AG08395 (cell line): ENCODE data around the gene STT3A.
A peak's percentile ranks its signal among the peaks of the same experiment; 100 is the strongest.

Source experiments
- DNase-seq: peaks from one replicate; pipeline ENCODE4 v3.0.0; 2012; ENCODE audit warnings: mixed read lengths, low spot score

Gene STT3A

GRCh38 chr11:125588505-125588904 lies 4.1 kb upstream of the STT3A start:
- DNase-seq, result no peak

DNA sequence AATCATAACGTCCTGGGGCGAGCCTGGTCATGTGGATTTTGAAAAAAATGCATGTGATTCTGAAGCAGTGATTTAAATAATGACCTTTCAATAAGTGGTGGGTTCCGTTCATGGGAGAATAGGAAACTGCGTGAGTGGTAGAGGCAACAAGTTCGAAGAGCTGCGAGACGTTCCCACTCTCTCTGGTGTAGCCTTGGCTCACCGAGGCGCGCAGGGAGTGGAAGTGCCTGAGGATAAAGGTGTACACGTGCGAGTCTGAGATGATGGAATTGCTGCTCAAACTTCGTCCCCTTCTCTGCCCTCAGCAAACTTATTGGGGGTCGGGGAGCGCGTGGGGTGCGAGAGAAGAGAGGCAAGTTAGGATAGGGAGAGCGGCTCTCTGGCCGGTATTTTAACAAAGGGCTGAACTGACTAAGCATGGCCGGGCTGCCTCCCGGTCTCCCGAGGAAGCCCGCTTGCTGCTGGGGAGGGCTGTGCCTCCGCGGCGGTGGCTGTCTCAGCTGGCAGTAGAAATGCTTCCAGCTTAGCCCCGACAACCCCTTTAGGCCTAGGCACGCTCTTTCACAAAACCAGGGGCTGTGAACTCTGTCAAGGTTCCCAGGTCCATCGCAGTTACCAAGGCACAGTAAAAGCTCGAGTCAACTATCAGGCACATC lies 875 bp upstream of the STT3A start:
- DNase-seq, result peak; percentile 44

DNA sequence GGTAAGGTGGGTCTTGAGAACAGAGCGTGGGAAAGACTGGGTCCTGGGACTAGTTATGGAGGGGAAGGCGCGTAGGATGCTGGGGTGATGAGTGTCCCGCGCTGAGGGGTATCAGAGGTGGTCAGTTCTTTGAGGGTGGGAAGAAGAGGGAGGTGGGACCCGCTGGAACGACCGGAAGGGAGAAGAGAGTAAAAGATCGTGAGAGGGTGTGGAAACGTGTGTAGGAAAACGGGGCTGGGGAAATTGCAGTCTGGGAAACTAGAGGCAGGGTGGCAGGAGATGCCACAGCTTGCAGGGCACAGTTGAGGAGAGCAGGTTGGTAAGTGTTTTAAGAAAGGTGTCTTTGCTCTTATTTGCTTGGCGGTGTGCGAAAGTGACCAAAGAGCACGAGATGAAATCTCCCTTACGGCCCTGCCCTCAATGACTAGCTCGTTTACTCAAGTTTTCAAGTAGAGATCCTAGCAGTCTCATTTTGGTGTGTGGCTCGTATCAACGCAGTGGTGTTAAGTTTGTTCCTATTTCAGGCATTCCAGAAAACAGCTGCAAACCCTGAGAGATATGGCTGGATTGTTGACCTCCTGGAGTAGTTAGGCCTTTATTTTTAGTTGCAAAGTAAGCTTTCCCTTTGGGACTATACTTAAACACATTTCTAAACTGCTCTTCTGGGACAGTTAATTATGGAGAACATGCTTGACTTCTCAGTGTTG lies 615 bp downstream of the STT3A start:
- peak; percentile 24 for DNase-seq

DNA sequence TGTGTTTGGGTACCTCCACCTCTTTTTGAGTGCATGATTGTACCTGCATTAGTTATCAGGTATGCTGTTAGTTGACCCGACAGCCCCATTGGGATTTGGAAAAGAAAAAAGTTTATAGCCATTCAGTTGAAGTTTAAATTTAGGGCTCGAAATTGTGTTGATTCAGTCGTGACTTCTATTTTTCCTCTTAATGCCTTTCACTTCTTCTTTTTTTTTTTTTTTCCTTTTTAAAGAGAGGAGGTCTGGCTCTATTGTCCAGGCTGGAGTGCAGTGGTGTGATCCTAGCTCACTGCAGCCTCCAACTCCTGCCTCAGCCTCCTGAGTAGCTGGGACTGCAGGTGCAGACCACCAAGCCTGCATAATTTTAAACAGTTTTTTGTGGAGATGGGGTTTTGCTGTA lies 2.3 kb downstream of the STT3A start:
- DNase-seq, result no peak

DNA sequence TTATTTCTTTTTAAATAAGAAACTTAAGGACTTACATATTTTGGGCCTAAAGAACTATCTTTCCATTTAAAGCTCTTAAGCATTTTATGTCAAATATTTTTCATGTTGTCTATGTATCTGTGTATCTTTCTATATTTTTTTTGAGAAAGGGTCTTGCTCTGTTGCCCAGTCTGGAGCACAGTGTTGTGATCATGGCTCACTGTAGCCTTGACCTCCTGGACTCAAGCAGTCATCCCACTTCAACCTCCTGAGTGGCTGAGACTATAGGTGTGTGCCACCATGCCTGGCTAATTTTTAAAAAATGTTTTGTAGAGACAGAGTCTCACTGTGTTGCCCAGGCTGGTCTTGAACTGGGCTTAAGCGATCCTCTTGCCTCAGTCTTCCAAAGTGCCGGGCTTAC lies 8.0 kb downstream of the STT3A start:
- DNase-seq, result no peak

- DNase-seq, result peak; percentile 3
Measured at GRCh38 chr11:125603207-125603606, 10.6 kb downstream of the STT3A start.

- no peak for DNase-seq
Measured at GRCh38 chr11:125605417-125605816, 12.8 kb downstream of the STT3A start.

GRCh38 chr11:125609545-125609944 lies 16.9 kb downstream of the STT3A start:
- DNase-seq, result no peak

GRCh38 chr11:125618383-125618782 lies 25.7 kb downstream of the STT3A start:
- DNase-seq, result no peak

- DNase-seq, result peak; percentile 24
Measured at GRCh38 chr11:125621995-125622394, 29.3 kb downstream of the STT3A start.

- no peak for DNase-seq
Measured at GRCh38 chr11:125623064-125623463, 30.4 kb downstream of the STT3A start.

DNA sequence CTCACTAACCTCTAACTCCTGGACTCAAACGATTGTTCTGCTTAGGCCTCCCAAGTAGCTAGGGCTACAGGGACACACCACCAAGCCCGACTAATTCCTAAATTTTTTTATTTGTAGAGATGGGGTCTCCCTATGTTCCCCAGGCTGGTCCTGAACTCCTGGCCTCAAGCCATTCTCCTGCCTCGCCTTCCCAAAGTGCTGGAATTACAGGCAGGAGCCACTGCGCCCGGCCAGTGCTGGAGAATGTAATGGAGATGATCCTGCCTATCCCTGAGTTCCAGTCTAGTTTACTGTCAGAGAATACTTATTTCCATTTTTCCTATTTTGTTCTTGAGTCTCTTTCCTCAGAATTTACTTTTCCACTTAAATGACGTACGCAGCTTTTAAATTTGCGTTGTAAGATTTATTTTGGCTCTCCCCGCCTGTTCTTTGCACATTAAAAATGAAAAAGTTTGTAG lies 32.1 kb downstream of the STT3A start, which contains the start of gene CHEK1:
Gene CHEK1 (plus strand): TSS at position 408 of the 458 bp plus-strand sequence. CDS start 1,606 bp downstream, outside the sequence.
- no peak for DNase-seq

DNA sequence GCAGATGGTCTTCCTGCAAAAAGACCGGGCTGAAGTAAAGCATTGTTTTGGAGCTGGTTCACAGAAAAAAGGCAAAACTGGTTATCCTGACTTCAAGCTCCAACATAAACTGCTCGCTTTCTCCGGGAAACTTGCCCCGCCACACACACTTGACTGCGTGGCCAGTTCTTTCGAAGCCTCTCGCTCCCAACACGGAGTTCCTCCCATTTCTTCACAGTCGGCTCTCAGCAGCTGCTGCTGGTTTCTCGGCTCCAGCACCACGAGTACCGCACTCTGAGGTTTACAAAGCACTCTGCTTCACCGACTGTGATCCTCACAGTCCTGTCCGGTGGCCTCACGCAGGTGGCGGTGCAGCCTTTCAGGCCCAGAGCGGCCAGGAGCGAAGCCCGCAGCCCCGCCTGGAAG lies 32.6 kb downstream of the STT3A start:
- DNase-seq, result no peak

DNA sequence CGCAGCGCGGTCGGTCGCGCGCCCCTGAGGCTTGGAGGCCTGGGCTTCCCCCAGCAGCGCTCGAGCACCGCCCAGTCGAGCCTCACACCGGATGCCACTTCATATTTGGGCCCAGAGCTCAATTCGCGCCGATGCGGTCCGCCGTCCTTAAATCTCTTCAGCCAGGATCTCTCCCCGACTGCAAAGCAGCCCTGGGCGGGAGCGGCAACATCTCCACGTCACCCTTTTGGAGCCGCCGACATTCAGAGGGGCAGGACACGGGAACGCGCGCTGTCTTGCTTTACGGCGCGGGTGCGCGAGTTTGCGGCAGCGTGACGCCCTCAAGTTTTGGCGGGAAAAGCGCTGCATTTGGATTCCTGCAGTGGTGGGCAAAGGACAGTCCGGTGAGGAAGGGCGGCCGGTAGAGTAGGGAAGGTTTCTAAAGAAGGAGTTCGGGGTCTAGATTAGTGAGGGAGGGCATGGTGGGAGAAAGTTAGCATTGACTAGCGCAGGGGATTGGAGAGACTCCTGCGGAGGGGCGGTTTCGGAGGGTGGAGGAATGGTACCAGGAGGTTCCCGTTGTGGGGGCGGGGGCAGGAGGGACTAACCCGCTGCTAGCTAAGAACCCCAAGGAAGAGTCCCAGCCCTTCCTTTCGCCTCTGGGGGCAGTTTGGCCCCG lies 33.1 kb downstream of the STT3A start:
- DNase-seq, result peak; percentile 77

DNA sequence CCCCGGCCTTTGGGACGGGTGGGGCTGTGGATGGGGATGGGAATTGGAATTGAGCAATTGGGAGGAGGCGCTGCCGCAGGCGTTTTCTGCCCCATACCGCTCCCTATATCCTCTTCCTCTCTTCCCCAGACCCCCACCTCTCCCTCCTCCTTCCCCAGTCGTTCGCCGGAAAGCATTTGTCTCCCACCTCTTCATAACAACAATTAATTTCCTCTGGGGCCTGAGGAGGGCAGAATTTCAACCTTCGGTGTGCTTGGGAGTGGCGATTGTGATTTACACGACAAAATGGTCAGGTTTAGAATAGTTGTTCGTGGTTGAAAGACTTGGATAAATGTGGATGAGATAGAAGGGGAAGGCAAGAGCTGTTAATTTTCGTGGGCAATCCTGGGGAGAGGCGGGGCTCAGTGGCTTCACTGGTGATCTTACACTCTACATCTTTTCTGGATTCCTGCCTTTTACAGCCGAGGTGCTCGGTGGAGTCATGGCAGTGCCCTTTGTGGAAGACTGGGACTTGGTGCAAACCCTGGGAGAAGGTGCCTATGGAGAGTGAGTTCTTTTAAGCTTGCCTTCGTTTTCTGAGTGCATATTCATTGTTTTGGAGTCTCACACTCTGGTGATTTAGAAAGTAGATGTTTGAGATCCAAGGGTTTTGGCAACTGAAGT lies 33.8 kb downstream of the STT3A start:
- peak; percentile 79 for DNase-seq

GRCh38 chr11:125627236-125627910 lies 34.7 kb downstream of the STT3A start:
- DNase-seq, result no peak

GRCh38 chr11:125637840-125638239 lies 45.2 kb downstream of the STT3A start:
- no peak for DNase-seq

GRCh38 chr11:125638315-125638714 lies 45.7 kb downstream of the STT3A start:
- DNase-seq, result no peak

- no peak for DNase-seq
Measured at GRCh38 chr11:125645871-125646270, 53.2 kb downstream of the STT3A start.

- DNase-seq, result no peak
Measured at GRCh38 chr11:125649465-125650166, 57.0 kb downstream of the STT3A start.

DNA sequence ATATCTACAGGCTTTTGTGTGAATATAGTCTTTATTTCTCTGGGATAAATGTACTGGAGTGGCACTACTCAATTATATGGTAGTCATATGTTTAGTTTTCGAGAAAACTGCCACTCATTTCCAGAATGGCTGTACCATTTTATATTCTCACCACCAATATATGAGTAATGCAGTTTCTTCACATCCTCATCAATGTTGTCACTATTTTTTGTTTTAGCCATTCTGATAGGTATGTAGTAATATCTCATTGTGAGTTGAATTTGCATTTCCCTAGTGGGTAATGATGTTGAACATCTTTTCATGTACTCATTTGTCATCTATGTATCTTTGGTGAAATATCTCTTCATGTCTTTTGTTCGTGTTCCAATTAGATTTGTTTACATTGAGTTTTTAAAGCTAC lies 70.0 kb downstream of the STT3A start:
- no peak for DNase-seq
